ENCODE data around the gene KLHL2. TPM values are rescaled to one million over a fixed set of nuclear protein-coding genes. Genes with fewer than 3 reads are reported as not detected.

Gene KLHL2
- polyA plus RNA-seq, 3 donors, result 6.9 to 22.6 (median 11.1) TPM

- H4K20me1 ChIP-seq (ENCODE audit: insufficient read depth, low read length), result no peaks in the 10 kb centered on the region
- H3K4me1 Mint-ChIP-seq, result peaks cover 29% of the 10 kb centered on the region
- H3K27ac Mint-ChIP-seq, result no peak overlapping the region
- H3K27me3 Mint-ChIP-seq (ENCODE audit: low read depth in 3 of 3), result peaks cover 0 to 6% (median 0%) of the 10 kb centered on the region in 3 donors
- H3K36me3 ChIP-seq (replicated peaks in 1 of 2; ENCODE audit: control insufficient read depth in 1 of 2, insufficient read depth in 2 of 2, low read length in 2 of 2), result no peaks in the 10 kb centered on the region
- no peak overlapping the region for H3K4me3 ChIP-seq (replicated peaks in 1 of 3; ENCODE audit: low read depth in 2 of 3, low read length in 3 of 3)
- H3K27ac ChIP-seq (ENCODE audit: low read depth in 1 of 2, low read length in 2 of 2), result no peak overlapping the region
- no peaks in the 10 kb centered on the region for H3K27me3 ChIP-seq (ENCODE audit: control insufficient read depth in 2 of 2, insufficient read depth in 2 of 2, low read length in 2 of 2)
- no CpG with 5 or more reads among the region's 1 CpG for WGBS (ENCODE audit: insufficient coverage)
- DNase-seq, result no peak
- no peak overlapping the region for H3K4me2 ChIP-seq (replicated peaks; ENCODE audit: extremely low read depth, low read length, poor library complexity, severe bottlenecking)
- no peaks in the 10 kb centered on the region for H3K9me3 Mint-ChIP-seq
- TF ChIP-seq CTCF (IDR thresholded peaks at IDR 0.05), result no peak
- no peaks in the 10 kb centered on the region for H3K9me3 ChIP-seq (replicated peaks in 1 of 2; ENCODE audit: control insufficient read depth in 1 of 2, insufficient read depth in 1 of 2, low read length in 2 of 2)
- intact Hi-C loops (cut with micrococcal nuclease), result loop anchor here (10.0 kb wide), 3 partner anchors 53 to 123 kb away; partner anchors contain the start of gene MSMO1 (in 2 of the 2)
- no peak overlapping the region for H3K9ac ChIP-seq (ENCODE audit: insufficient read depth, low read length, poor library complexity, severe bottlenecking)
- no peaks in the 10 kb centered on the region for H3K79me2 ChIP-seq (ENCODE audit: insufficient read depth, low read length)
- H3K36me3 Mint-ChIP-seq, result no peaks in the 10 kb centered on the region
- H3K4me3 Mint-ChIP-seq, result no peak overlapping the region
- peaks cover 31 to 33% of the 10 kb centered on the region in 2 donors for H3K4me1 ChIP-seq (ENCODE audit: control insufficient read depth in 1 of 2, insufficient read depth in 2 of 2, low read length in 2 of 2)
- no peak overlapping the region for H2AFZ ChIP-seq (ENCODE audit: insufficient read depth, low read depth, low read length, poor library complexity, severe bottlenecking)
Measured at GRCh38 chr4:165201806-165202205, 5.6 kb upstream of the KLHL2 start.

- Histone ChIP-seq H4K20me1 (ENCODE audit: insufficient read depth, low read length) (peaks cover 3% of the 10 kb centered on the region), H3K27ac (ENCODE audit: low read depth in 1 of 2, low read length in 2 of 2) (peak overlapping the region in 1 of 2 donors; percentile 71), H3K79me2 (ENCODE audit: insufficient read depth, low read length) (peaks cover 11% of the 10 kb centered on the region), H3K27me3 (ENCODE audit: control insufficient read depth in 2 of 2, insufficient read depth in 2 of 2, low read length in 2 of 2) (no peaks in the 10 kb centered on the region), H3K9me3 (replicated peaks in 1 of 2; ENCODE audit: control insufficient read depth in 1 of 2, insufficient read depth in 1 of 2, low read length in 2 of 2) (no peaks in the 10 kb centered on the region), H3K36me3 (replicated peaks in 1 of 2; ENCODE audit: control insufficient read depth in 1 of 2, insufficient read depth in 2 of 2, low read length in 2 of 2) (no peaks in the 10 kb centered on the region), H3K4me3 (replicated peaks in 1 of 3; ENCODE audit: low read depth in 2 of 3, low read length in 3 of 3) (peak overlapping the region in 2 of 3 experiments; percentile 17 to 24), H2AFZ (ENCODE audit: insufficient read depth, low read depth, low read length, poor library complexity, severe bottlenecking) (peak overlapping the region; percentile 17), H3K4me2 (replicated peaks; ENCODE audit: extremely low read depth, low read length, poor library complexity, severe bottlenecking) (peak overlapping the region; percentile 27), H3K4me1 (ENCODE audit: control insufficient read depth in 1 of 2, insufficient read depth in 2 of 2, low read length in 2 of 2) (peaks cover 40 to 46% of the 10 kb centered on the region in 2 donors), H3K9ac (ENCODE audit: insufficient read depth, low read length, poor library complexity, severe bottlenecking) (no peak overlapping the region)
- TF ChIP-seq CTCF (IDR thresholded peaks at IDR 0.05), result no peak
- Mint-ChIP-seq H3K9me3 (no peaks in the 10 kb centered on the region), H3K4me1 (peaks cover 39% of the 10 kb centered on the region), H3K27me3 (ENCODE audit: low read depth in 3 of 3) (peaks cover 0 to 6% (median 0%) of the 10 kb centered on the region in 3 donors), H3K27ac (peak overlapping the region; percentile 65 to 92 (median 90)), H3K4me3 (peak overlapping the region in 1 of 2 donors; percentile 65), H3K36me3 (no peaks in the 10 kb centered on the region)
- DNase-seq, result peak in 2 of 3 donors; percentile 30 to 53
- WGBS (ENCODE audit: insufficient coverage), result 58% methylated on average over 5 of the region's 8 CpGs
- intact Hi-C loops (cut with micrococcal nuclease), result loop anchor here (10.0 kb wide), 3 partner anchors 51 to 121 kb away; partner anchors contain the start of gene MSMO1 (in 2 of the 2)
Measured at GRCh38 chr4:165203541-165204461, 3.6 kb upstream of the KLHL2 start.
